ENCODE measurements around the gene GALNT2. TPM values are rescaled to one million over a fixed set of nuclear protein-coding genes. Genes with fewer than 3 reads are reported as not detected.

GALNT2 gene
- total RNA-seq (2022) (104 and 114 TPM in 2 replicates), Bru-seq, nascent RNA (percentile 84 among the genes with signal in this experiment), BruChase-seq, experiment 1, labeled RNA remaining after a 6-hour chase (percentile 81 among the genes with signal in this experiment), BruChase-seq, experiment 2, labeled RNA remaining after a 2-hour chase (percentile 79 among the genes with signal in this experiment)
- long read RNA-seq, full-length matches to known transcripts: 43 of 65 reads
- long read RNA-seq, partial matches to known transcripts: 3 of 65 reads
- long read RNA-seq, other reads (novel, unspliced or antisense): 19 of 65 reads

GRCh38 chr1:230066466-230067404 lies at the start of gene GALNT2:
GALNT2 (plus strand) TSS chr1:230067238; CDS start chr1:230067281, 43 bp downstream.
- ChIA-PET POLR2A (interaction anchor here (0.6 to 2.1 kb wide), 35 partner anchors 8 to 508 kb away, joined by 3 to 25 read pairs (median 4); partner anchors contain the start of genes ABCB10, TAF5L and URB2), CTCF (interaction anchor here (0.6 to 1.2 kb wide), 4 partner anchors 55 to 356 kb away, joined by 3 to 4 read pairs (median 3); no protein-coding TSS in a partner anchor)
- Mint-ChIP-seq H3K36me3 (ENCODE audit: insufficient read depth, unreplicated experiment) (no peaks in the 10 kb centered on the region), H3K4me1 (ENCODE audit: insufficient read depth, unreplicated experiment) (peaks cover 32% of the 10 kb centered on the region), H3K9me3 (ENCODE audit: unreplicated experiment) (peaks cover 10% of the 10 kb centered on the region), H3K27me3 (ENCODE audit: insufficient read depth, unreplicated experiment) (no peaks in the 10 kb centered on the region), H3K27ac (ENCODE audit: low read depth, unreplicated experiment) (peak within 1 kb of the TSS; percentile 59), H3K4me3 (ENCODE audit: unreplicated experiment) (peak within 1 kb of the TSS; percentile 91)
- peak; percentile 94 for DNase-seq (ENCODE audit: unreplicated experiment)
- no peak for TF ChIP-seq CTCF (IDR thresholded peaks at IDR 0.05; ENCODE audit: unreplicated experiment)
- intact Hi-C loops (cut with micrococcal nuclease): loop anchor here (1.0 to 5.0 kb wide), 9 partner anchors 18 to 406 kb away; no protein-coding TSS in a partner anchor
- no TSS peak for BruUV-seq (replicated peaks)

- Mint-ChIP-seq H3K4me3 (ENCODE audit: unreplicated experiment) (no peak overlapping the region), H3K27ac (ENCODE audit: low read depth, unreplicated experiment) (no peak overlapping the region), H3K4me1 (ENCODE audit: insufficient read depth, unreplicated experiment) (no peaks in the 10 kb centered on the region), H3K36me3 (ENCODE audit: insufficient read depth, unreplicated experiment) (no peaks in the 10 kb centered on the region), H3K27me3 (ENCODE audit: insufficient read depth, unreplicated experiment) (no peaks in the 10 kb centered on the region), H3K9me3 (ENCODE audit: unreplicated experiment) (peaks cover 9% of the 10 kb centered on the region)
- DNase-seq (ENCODE audit: unreplicated experiment): no peak
- no TSS peak for BruUV-seq (replicated peaks)
- POLR2A ChIA-PET: interaction anchor here (0.6 kb wide), 1 partner anchor 17 kb away, joined by 3 read pairs; no protein-coding TSS in a partner anchor
- CTCF ChIA-PET: interaction anchor here (0.6 kb wide), 1 partner anchor 423 kb away, joined by 3 read pairs; no protein-coding TSS in a partner anchor
- intact Hi-C loops (cut with micrococcal nuclease): no loop called here
- no peak for TF ChIP-seq CTCF (IDR thresholded peaks at IDR 0.05; ENCODE audit: unreplicated experiment)
These were observed 46.6 kb upstream of the GALNT2 start for GRCh38 chr1:230020451-230020850.

GRCh38 chr1:230022666-230023380 lies 44.2 kb upstream of the GALNT2 start:
- intact Hi-C loops (cut with micrococcal nuclease): no loop called here
- no peak overlapping the region for H3K4me3 Mint-ChIP-seq (ENCODE audit: unreplicated experiment)
- no peaks in the 10 kb centered on the region for H3K36me3 Mint-ChIP-seq (ENCODE audit: insufficient read depth, unreplicated experiment)
- no peaks in the 10 kb centered on the region for H3K27me3 Mint-ChIP-seq (ENCODE audit: insufficient read depth, unreplicated experiment)
- no peaks in the 10 kb centered on the region for H3K4me1 Mint-ChIP-seq (ENCODE audit: insufficient read depth, unreplicated experiment)
- no peak for DNase-seq (ENCODE audit: unreplicated experiment)
- no TSS peak for BruUV-seq (replicated peaks)
- no peak for TF ChIP-seq CTCF (IDR thresholded peaks at IDR 0.05; ENCODE audit: unreplicated experiment)
- no peak overlapping the region for H3K27ac Mint-ChIP-seq (ENCODE audit: low read depth, unreplicated experiment)
- H3K9me3 Mint-ChIP-seq (ENCODE audit: unreplicated experiment): peaks cover 15% of the 10 kb centered on the region
- CTCF ChIA-PET: no interaction called here
- POLR2A ChIA-PET: no interaction called here
